B cell (primary cell): ENCODE results near the gene TENM4.

ENCODE experiments used
- CTCF ChIP-seq: fragments of 200-600 bp; IDR thresholded peaks from one replicate; pipeline ENCODE4 v1.8.0; 2022; ENCODE audit warnings: antibody characterized with exemption, mild to moderate bottlenecking
- EZH2 ChIP-seq: IDR thresholded peaks from 2 replicates; pipeline ENCODE4 v1.6.1; 2012; ENCODE audit warnings: borderline replicate concordance, low read depth, mild to moderate bottlenecking, moderate library complexity, low read length; ENCODE audit not compliant: insufficient read depth, poor library complexity, severe bottlenecking

GRCh38 chr11:78820741-78821140, 620.1 kb downstream of the TENM4 start:
- TF ChIP-seq EZH2 = no peak
- TF ChIP-seq CTCF = no peak
